Kidney capillary endothelial cell (primary cell): ENCODE data around the gene ZNF708.
"Not testable (repeated sequence)": the region's sequence is repeated elsewhere in the genome, so short reads cannot be mapped to it uniquely, and the experiment has no call there.

Experiments
- DNase-seq: peaks from one replicate; pipeline ENCODE4 v3.0.0-alpha.2; 2018; ENCODE audit warnings: low spot score

The ZNF708 gene

GRCh38 chr19:21260164-21260847, 68.9 kb downstream of the ZNF708 start:
- DNase-seq: no peak

- DNase-seq: not testable (repeated sequence)
Observed at GRCh38 chr19:21259421-21260124, 69.6 kb downstream of the ZNF708 start.

- DNase-seq: no peak
Observed at GRCh38 chr19:21256722-21257121, 72.5 kb downstream of the ZNF708 start.
